ENCODE measurements around the gene RPL7A. TPM values are rescaled to one million over a fixed set of nuclear protein-coding genes. Genes with fewer than 3 reads are reported as not detected.

Gene RPL7A
- total RNA-seq, 1 experiment from 2014 or later: 2,895 TPM

DNA sequence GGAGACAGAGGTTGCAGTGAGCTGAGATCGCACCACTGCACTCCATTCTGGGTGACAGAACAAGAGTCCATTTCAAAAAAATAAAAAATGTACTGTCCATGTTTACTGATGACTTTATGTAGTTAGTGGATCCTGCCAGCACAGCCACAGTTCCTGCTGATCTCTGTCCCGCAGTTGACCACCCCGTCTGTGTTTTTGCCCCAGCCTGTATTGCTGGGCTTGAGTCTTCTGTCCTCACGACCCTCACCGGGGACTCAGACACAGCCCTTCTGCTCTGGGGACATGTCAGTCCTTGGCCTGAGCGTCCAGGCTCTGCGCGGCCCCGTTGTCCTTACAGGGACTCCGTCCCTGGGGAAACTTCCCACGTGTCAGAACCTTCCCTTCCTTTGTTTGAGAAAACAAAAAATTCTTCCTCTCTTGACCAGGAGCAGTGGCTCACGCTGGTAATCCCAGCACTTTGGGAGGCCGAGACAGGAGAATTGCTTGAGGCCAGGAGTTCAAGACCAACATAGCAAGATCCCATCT lies 26.5 kb upstream of the RPL7A start:
- no peak overlapping the region for H2BK12ac ChIP-seq (ENCODE audit: insufficient read length, low read depth, low read length)
- no peak overlapping the region for H3K18ac ChIP-seq (ENCODE audit: insufficient read length, low read depth, low read length)
- peaks cover 11% of the 10 kb centered on the region for H3K9me3 ChIP-seq (ENCODE audit: control insufficient read depth, low read depth, low read length)
- no peak overlapping the region for H2AFZ ChIP-seq (ENCODE audit: low read length)
- H3K4me1 ChIP-seq (ENCODE audit: insufficient read depth, low read length): no peaks in the 10 kb centered on the region; the same call in 1 of the 2 replicates
- H3K27ac ChIP-seq (ENCODE audit: insufficient read length, low read depth, low read length): no peak overlapping the region
- no peak overlapping the region for H3K4ac ChIP-seq (ENCODE audit: low read depth, low read length)
- H3K79me2 ChIP-seq (ENCODE audit: insufficient read depth, low read length): no peaks in the 10 kb centered on the region
- H4K8ac ChIP-seq (replicated peaks; ENCODE audit: insufficient read length, low read depth, low read length): no peak overlapping the region
- Mint-ChIP-seq H3K4me1 (no peaks in the 10 kb centered on the region), H3K27me3 (ENCODE audit: low read depth) (peaks cover 27% of the 10 kb centered on the region), H3K9me3 (peaks cover 23 to 28% of the 10 kb centered on the region in 2 experiments), H3K27ac (no peak overlapping the region), H3K36me3 (ENCODE audit: insufficient read depth in 1 of 3, low read depth in 3 of 3) (peaks cover 0 to 9% (median 4%) of the 10 kb centered on the region in 3 experiments; a peak in 4 of 7 replicates), H3K4me3 (no peak overlapping the region; a peak in 1 of 5 replicates)
- H3K23ac ChIP-seq (ENCODE audit: insufficient read length, low read depth, low read length): no peak overlapping the region
- H4K20me1 ChIP-seq (ENCODE audit: control insufficient read depth, insufficient read depth, insufficient read length): no peaks in the 10 kb centered on the region
- no peak overlapping the region for H2AK5ac ChIP-seq (ENCODE audit: insufficient read length, low read length)
- H2BK5ac ChIP-seq (ENCODE audit: insufficient read length, low read length): no peak overlapping the region
- no peaks in the 10 kb centered on the region for H3K27me3 ChIP-seq (ENCODE audit: insufficient read depth, low read length)
- no peak overlapping the region for H2BK120ac ChIP-seq (ENCODE audit: low read depth, low read length, poor library complexity, severe bottlenecking)
- H3K79me1 ChIP-seq (ENCODE audit: insufficient read depth, low read depth, low read length, poor library complexity, severe bottlenecking): no peaks in the 10 kb centered on the region
- TF ChIP-seq, protein P1, sequence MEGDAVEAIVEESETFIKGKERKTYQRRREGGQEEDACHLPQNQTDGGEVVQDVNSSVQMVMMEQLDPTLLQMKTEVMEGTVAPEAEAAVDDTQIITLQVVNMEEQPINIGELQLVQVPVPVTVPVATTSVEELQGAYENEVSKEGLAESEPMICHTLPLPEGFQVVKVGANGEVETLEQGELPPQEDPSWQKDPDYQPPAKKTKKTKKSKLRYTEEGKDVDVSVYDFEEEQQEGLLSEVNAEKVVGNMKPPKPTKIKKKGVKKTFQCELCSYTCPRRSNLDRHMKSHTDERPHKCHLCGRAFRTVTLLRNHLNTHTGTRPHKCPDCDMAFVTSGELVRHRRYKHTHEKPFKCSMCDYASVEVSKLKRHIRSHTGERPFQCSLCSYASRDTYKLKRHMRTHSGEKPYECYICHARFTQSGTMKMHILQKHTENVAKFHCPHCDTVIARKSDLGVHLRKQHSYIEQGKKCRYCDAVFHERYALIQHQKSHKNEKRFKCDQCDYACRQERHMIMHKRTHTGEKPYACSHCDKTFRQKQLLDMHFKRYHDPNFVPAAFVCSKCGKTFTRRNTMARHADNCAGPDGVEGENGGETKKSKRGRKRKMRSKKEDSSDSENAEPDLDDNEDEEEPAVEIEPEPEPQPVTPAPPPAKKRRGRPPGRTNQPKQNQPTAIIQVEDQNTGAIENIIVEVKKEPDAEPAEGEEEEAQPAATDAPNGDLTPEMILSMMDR (conservative IDR thresholded peaks at IDR 0.05): no peak
- H2BK20ac ChIP-seq (ENCODE audit: low read depth, low read length, poor library complexity, severe bottlenecking): no peak overlapping the region
- H3K9ac ChIP-seq (ENCODE audit: extremely low read depth, insufficient read length, low read length): no peak overlapping the region
- H3T11ph ChIP-seq (ENCODE audit: low read length): no peak overlapping the region
- no peak overlapping the region for H3K56ac ChIP-seq (ENCODE audit: insufficient read length, low read depth, low read length)
- DNase-seq: no peak
- WGBS (ENCODE audit: extremely low coverage, insufficient read length, low lambda C conversion rate): no CpG with 5 or more reads among the region's 13 CpGs
- no peak overlapping the region for H2BK15ac ChIP-seq (ENCODE audit: low read depth, low read length)
- no peak overlapping the region for H4K91ac ChIP-seq (ENCODE audit: insufficient read length, low read depth, low read length)
- no peak overlapping the region for H4K5ac ChIP-seq (ENCODE audit: insufficient read length, low read depth, low read length)
- H3K4me2 ChIP-seq (ENCODE audit: insufficient read depth, insufficient read length, low read length): no peak overlapping the region
- H3K14ac ChIP-seq (ENCODE audit: insufficient read depth, low read length): no peak overlapping the region
- H3K23me2 ChIP-seq (ENCODE audit: insufficient read length, low read depth, low read length, poor library complexity, severe bottlenecking): no peaks in the 10 kb centered on the region
